ENCODE measurements around the gene CMTM2. TPM values are rescaled to one million over a fixed set of nuclear protein-coding genes. Genes with fewer than 3 reads are reported as not detected.

Gene CMTM2
- total and polyA plus RNA-seq, 9 of the 15 experiments (the other 6 are each of a cell fraction or from before 2014, with no cell fraction given), result not detected

DNA sequence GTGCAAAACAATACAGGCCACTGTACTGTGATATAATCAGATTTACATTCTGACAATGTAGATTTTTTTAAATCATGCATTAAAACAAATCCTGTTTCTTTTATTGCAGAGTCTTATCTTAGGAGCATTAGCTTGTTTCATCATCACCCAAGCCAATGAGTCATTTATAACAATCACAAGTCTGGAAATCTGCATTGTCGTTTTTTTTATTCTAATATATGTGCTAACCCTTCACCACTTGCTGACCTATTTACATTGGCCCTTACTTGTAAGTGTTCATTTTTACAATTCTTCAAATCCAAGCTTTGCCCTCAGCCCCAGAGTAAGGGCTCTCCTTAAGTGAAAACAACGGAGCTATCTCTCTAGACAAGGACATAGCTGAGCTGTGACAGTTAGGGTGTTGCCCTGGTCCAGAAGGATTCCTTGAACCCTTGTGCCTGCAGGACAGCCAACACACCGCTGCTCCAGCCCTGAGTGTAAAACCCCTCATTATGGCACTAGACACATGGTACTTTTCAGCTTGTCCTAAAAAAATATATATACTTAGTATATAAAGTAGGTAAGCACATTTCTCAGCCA, 9.3 kb upstream of the CMTM2 start (continued):
- TF ChIP-seq EP300 (IDR thresholded peaks at IDR 0.05; ENCODE audit: low read length), result peak; percentile 41; the same call in 1 of the 2 replicates
- no peak for TF ChIP-seq ZNF699 (CRISPR knock-in tag; IDR thresholded peaks at IDR 0.05; ENCODE audit: insufficient replicate concordance)
- 0 out of 2 replicates have a peak, but pooled peaks have one; percentile 33 for TF ChIP-seq ARID3A (IDR thresholded peaks at IDR 0.05; ENCODE audit: borderline replicate concordance, low read depth, low read length)

DNA sequence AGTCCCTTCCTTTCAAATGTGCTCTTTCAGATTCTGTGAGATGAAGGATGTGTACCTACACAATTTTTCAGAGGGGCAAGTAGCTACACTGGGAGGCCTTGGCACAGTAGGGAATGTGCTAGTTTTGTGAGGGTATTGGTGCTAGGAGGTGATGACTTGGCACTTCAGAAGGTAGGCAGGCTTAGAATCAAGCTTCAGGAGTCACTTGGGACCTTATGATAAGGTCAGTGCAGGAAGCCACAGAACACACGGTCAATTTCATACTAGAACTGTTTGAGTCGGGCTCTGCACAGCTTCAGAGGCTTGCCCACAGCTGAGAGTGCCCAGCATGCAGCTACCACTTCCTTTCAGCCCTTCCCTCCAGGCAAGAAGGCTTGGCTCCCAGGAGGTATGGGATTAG, 6.9 kb upstream of the CMTM2 start:
- no peaks in the 10 kb centered on the region for H3K9me3 ChIP-seq (replicated peaks; ENCODE audit: control insufficient read depth, insufficient read depth, low read depth, low read length)
- peaks cover 4 to 15% of the 10 kb centered on the region in 2 experiments; a peak in 3 of 5 replicates for H3K4me1 ChIP-seq (replicated peaks in 1 of 2; ENCODE audit: control insufficient read depth in 2 of 2, insufficient read depth in 2 of 2, low read length in 2 of 2)
- H3K9ac ChIP-seq (ENCODE audit: insufficient read depth in 1 of 2, low read depth in 2 of 2, low read length in 2 of 2), result no peak overlapping the region; a peak in 1 of 4 replicates
- no peak overlapping the region for H3K27ac ChIP-seq (ENCODE audit: extremely low read depth, low read depth, low read length)
- no peak overlapping the region for H3K4me2 ChIP-seq (ENCODE audit: insufficient read depth, low read length)
- ATAC-seq (peak; percentile 64), DNase-seq (ENCODE audit: extremely low read depth in 1 of 4, low spot score in 3 of 4) (peak in 2 of 4 experiments; percentile 33 to 40), FAIRE-seq (no peak)
- in situ Hi-C loops (cut with MboI) (no loop called here), intact Hi-C loops (cut with micrococcal nuclease) (no loop called here)
- H3K36me3 ChIP-seq (ENCODE audit: control insufficient read depth, insufficient read depth, low read length), result no peaks in the 10 kb centered on the region
- 4% methylated on average over 2 of the region's 2 CpGs for WGBS (ENCODE audit: insufficient coverage, low coverage, missing lambda C conversion rate)
- ChIA-PET POLR2A (interaction anchor here (0.6 to 1.8 kb wide), 4 partner anchors 9 to 28 kb away, joined by 3 to 11 read pairs (median 4); no protein-coding TSS in a partner anchor), CTCF (ENCODE audit: low intra/inter-chr PET ratio) (no interaction called here)
- peak overlapping the region; percentile 20; the same call in 1 of the 2 replicates for H2AFZ ChIP-seq (ENCODE audit: low read depth, low read length)
- H3K4me3 ChIP-seq, result no peak overlapping the region
- no peaks in the 10 kb centered on the region for H3K79me2 ChIP-seq (ENCODE audit: control insufficient read depth, insufficient read depth, low read length)
- no TSS peak for BruUV-seq (replicated peaks)
- H4K20me1 ChIP-seq (replicated peaks; ENCODE audit: control insufficient read depth, insufficient read depth, low read length), result no peaks in the 10 kb centered on the region
- H3K9me1 ChIP-seq (ENCODE audit: control insufficient read depth, insufficient read depth, low read length), result no peaks in the 10 kb centered on the region
- H3K27me3 ChIP-seq (ENCODE audit: control insufficient read depth in 2 of 2, insufficient read depth in 2 of 2, low read length in 2 of 2), result no peaks in the 10 kb centered on the region
- TF ChIP-seq TCF7L2 (IDR thresholded peaks at IDR 0.05; ENCODE audit: low read depth, low read length) (no peak), ZNF239 (CRISPR knock-in tag; IDR thresholded peaks at IDR 0.05) (no peak), ZNF551 (CRISPR knock-in tag; IDR thresholded peaks at IDR 0.05) (no peak), MYC (IDR thresholded peaks at IDR 0.05; ENCODE audit: low read depth, low read length) (no peak), MYC (CRISPR knock-in tag; IDR thresholded peaks at IDR 0.05; ENCODE audit: borderline replicate concordance, low read depth) (no peak), KDM4B (IDR thresholded peaks at IDR 0.05; ENCODE audit: borderline replicate concordance in 2 of 2, low read depth in 1 of 2) (no peak), SAP30 (IDR thresholded peaks at IDR 0.05; ENCODE audit: borderline replicate concordance, insufficient read depth, low read depth, low read length, poor library complexity, severe bottlenecking) (no peak), ZC3H11A (IDR thresholded peaks at IDR 0.05; ENCODE audit: low read depth, low read length) (no peak), GTF2A2 (tag; IDR thresholded peaks at IDR 0.05) (no peak)
- TF ChIP-seq, protein P1, sequence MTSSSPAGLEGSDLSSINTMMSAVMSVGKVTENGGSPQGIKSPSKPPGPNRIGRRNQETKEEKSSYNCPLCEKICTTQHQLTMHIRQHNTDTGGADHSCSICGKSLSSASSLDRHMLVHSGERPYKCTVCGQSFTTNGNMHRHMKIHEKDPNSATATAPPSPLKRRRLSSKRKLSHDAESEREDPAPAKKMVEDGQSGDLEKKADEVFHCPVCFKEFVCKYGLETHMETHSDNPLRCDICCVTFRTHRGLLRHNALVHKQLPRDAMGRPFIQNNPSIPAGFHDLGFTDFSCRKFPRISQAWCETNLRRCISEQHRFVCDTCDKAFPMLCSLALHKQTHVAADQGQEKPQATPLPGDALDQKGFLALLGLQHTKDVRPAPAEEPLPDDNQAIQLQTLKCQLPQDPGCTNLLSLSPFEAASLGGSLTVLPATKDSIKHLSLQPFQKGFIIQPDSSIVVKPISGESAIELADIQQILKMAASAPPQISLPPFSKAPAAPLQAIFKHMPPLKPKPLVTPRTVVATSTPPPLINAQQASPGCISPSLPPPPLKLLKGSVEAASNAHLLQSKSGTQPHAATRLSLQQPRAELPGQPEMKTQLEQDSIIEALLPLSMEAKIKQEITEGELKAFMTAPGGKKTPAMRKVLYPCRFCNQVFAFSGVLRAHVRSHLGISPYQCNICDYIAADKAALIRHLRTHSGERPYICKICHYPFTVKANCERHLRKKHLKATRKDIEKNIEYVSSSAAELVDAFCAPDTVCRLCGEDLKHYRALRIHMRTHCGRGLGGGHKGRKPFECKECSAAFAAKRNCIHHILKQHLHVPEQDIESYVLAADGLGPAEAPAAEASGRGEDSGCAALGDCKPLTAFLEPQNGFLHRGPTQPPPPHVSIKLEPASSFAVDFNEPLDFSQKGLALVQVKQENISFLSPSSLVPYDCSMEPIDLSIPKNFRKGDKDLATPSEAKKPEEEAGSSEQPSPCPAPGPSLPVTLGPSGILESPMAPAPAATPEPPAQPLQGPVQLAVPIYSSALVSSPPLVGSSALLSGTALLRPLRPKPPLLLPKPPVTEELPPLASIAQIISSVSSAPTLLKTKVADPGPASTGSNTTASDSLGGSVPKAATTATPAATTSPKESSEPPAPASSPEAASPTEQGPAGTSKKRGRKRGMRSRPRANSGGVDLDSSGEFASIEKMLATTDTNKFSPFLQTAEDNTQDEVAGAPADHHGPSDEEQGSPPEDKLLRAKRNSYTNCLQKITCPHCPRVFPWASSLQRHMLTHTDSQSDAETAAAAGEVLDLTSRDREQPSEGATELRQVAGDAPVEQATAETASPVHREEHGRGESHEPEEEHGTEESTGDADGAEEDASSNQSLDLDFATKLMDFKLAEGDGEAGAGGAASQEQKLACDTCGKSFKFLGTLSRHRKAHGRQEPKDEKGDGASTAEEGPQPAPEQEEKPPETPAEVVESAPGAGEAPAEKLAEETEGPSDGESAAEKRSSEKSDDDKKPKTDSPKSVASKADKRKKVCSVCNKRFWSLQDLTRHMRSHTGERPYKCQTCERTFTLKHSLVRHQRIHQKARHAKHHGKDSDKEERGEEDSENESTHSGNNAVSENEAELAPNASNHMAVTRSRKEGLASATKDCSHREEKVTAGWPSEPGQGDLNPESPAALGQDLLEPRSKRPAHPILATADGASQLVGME (CRISPR knock-in tag; IDR thresholded peaks at IDR 0.05), result no peak

All from K562 (cell line).